VCaP (cell line): Measurements from ENCODE around the gene CCDC57.
A peak's percentile ranks its signal among the peaks of the same experiment; 100 is the strongest.

Experiments used
- H3K27ac ChIP-seq: fragments of 450-650 bp; 2 replicates; pipeline ENCODE4 v1.5.1; 2017
- TF ChIP-seq, protein P1 (sequence below): fragments of 450-650 bp; conservative IDR thresholded peaks from 2 replicates; pipeline ENCODE4 v1.5.1; 2017; ENCODE audit warnings: mild to moderate bottlenecking, moderate library complexity

CCDC57 gene

DNA sequence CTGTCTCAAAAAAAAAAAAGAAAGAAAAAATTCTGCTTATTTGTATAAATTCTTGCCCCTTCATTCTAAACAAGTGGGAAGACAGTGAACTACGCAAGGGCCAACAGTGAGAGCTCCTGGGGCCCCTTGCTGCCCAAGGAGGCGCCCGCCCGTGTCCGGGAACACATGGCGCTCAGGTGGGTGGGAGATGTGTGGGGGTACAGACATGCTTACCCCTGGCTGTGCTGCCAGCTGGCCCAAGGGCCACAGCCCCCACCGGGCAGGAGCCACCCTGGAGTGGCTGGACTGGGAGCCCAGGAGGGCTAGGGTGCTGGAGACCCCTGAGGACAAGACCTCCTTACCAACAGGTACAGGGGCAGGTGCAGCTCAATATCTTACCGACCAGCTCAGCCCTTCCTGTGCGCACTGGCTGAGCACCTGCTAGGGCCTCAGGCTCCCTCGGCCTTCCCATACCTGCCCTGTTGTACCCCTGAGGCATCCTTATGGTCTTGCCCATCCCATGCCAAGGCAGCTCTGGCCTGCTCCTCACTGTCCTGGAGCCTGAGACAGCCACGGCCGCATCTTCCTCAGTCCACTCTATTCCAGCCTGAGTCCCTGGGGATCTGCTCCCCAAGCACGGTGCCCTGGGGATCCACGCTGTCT is 56.2 kb downstream of the CCDC57 start:
- TF ChIP-seq, protein P1, sequence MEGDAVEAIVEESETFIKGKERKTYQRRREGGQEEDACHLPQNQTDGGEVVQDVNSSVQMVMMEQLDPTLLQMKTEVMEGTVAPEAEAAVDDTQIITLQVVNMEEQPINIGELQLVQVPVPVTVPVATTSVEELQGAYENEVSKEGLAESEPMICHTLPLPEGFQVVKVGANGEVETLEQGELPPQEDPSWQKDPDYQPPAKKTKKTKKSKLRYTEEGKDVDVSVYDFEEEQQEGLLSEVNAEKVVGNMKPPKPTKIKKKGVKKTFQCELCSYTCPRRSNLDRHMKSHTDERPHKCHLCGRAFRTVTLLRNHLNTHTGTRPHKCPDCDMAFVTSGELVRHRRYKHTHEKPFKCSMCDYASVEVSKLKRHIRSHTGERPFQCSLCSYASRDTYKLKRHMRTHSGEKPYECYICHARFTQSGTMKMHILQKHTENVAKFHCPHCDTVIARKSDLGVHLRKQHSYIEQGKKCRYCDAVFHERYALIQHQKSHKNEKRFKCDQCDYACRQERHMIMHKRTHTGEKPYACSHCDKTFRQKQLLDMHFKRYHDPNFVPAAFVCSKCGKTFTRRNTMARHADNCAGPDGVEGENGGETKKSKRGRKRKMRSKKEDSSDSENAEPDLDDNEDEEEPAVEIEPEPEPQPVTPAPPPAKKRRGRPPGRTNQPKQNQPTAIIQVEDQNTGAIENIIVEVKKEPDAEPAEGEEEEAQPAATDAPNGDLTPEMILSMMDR: no peak
- no peak overlapping the region for H3K27ac ChIP-seq

- no peak overlapping the region for H3K27ac ChIP-seq
- TF ChIP-seq, protein P1: no peak
Measured at GRCh38 chr17:82155606-82156005, 57.0 kb downstream of the CCDC57 start.

- H3K27ac ChIP-seq: no peak overlapping the region
- TF ChIP-seq, protein P1: no peak
Measured at GRCh38 chr17:82154881-82155331, 57.7 kb downstream of the CCDC57 start.

DNA sequence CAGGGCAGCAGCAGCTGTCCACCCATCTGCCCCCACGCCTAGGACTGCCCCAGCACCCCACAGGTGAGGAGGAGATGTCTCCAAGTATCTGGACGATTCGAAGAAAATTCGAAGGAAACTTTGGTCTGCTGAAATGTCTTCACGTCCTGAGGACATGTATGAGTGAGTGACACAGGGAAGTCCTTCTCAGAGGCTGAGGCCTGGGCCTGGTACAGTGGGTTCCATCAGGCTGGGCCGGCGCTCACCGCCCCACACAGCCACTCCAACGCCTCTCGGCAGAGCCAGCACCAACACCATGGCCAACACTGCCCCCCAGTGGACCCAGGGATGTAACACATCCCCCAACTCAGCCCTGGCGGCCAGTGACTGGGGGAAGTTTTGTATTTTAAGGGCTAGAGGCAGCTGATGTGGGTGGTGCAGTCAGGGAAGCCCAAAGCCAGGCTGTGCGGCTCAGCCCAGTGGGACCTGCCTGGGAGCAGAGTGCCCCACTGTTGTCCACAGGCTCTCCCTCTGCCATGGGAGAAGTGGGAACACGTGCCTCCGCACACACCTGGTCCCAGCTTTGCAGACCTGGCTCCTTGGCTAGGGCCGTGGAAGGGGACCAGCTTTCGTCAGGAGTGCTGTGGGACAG is 58.8 kb downstream of the CCDC57 start:
- TF ChIP-seq, protein P1: peak; percentile 96
- peak overlapping the region; percentile 99 for H3K27ac ChIP-seq

DNA sequence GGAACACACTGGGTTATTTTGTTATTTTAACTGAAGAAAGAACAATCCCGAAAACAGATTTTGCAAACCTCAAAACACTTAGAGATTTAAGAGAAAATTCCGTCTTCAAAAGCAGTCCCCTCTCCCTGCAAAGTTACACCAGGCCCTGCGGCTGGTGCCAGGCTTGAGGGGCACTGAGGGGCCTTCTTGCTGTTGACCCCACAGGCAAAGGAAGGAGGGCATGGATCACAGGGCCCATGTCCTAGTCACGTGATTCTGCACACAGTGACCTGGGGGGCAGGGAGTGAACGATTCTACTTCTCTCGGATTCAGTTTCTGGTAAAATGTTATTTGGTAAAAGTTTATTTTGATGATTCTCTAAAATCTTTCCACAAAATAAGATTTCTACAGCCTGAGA is 59.3 kb downstream of the CCDC57 start:
- H3K27ac ChIP-seq: peak overlapping the region; percentile 99
- TF ChIP-seq, protein P1: no peak

- TF ChIP-seq, protein P1: no peak
Measured at GRCh38 chr17:82152556-82153294, 59.9 kb downstream of the CCDC57 start.

GRCh38 chr17:82152114-82152513 is 60.5 kb downstream of the CCDC57 start:
- H3K27ac ChIP-seq: peak overlapping the region; percentile 99
- TF ChIP-seq, protein P1: no peak

More at GRCh38 chr17:82152556-82153294, 59.9 kb downstream of the CCDC57 start:
- H3K27ac ChIP-seq: peak overlapping the region; percentile 99
